Hepatocyte (in vitro differentiated cells): Measurements from ENCODE around the gene CFTR.

Experiments used
- CTCF ChIP-seq: fragments of 200-600 bp; sonication (generic); IDR thresholded peaks from 2 replicates; pipeline ENCODE4 v1.5.1; 2016; ENCODE audit warnings: antibody characterized with exemption, mild to moderate bottlenecking; ENCODE audit not compliant: poor library complexity
- EZH2 ChIP-seq: fragments of 200-600 bp; sonication (generic); IDR thresholded peaks from 2 replicates; pipeline ENCODE4 v1.6.1; 2016; ENCODE audit warnings: antibody characterized with exemption, mild to moderate bottlenecking, borderline replicate concordance

GRCh38 chr7:117559391-117559790 lies 79.6 kb downstream of the CFTR start:
- TF ChIP-seq CTCF (no peak), EZH2 (no peak)
